ENCODE results near the gene FRZB.
"Not testable (repeated sequence)": the region's sequence is repeated elsewhere in the genome, so short reads cannot be mapped to it uniquely, and the experiment has no call there.

Gene FRZB, protein sequence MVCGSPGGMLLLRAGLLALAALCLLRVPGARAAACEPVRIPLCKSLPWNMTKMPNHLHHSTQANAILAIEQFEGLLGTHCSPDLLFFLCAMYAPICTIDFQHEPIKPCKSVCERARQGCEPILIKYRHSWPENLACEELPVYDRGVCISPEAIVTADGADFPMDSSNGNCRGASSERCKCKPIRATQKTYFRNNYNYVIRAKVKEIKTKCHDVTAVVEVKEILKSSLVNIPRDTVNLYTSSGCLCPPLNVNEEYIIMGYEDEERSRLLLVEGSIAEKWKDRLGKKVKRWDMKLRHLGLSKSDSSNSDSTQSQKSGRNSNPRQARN

DNA sequence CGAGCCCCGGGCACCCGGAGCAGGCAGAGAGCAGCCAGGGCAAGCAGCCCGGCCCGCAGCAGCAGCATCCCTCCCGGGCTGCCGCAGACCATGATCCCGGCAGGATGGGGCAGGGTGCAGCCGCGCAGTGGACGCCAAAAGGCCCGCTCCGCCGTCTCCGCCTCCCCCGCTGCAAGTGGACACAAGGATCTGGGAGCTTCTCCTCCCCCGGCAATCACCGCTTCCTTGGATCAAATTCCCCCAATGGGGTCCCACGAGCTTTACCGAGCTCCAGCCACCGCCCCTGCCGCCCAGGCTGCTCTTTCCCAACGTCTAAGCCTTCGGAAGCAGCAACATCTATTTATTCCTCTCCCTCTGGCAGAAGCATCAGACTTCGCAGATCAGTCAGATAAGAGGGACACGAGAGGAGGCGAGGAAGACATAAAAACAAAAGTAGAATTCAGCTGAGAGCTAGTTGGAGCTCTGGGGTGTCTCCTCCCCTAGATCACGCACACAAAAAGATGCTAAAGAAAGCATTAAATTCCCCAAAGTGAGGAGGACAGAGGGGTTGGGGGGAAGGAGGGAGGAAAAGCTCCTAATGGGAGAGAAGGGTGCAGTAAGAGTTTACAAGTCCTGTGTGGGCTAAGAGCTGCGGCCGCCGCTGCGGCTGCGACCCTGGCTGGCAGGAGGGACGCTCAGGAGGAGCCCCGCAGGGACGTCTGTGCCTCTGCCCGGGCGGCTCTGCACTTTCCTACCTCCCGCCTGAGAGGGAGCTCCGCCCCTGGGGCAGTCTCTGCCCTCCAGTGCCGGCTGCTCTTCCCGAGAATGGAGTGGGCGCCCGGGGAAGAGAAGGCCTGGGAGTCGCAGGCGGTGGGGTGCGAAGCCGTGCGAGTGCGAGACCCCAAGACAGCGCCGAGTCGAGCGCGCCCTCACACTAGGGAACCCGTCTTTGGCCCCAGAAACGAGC is at the start of gene FRZB:
FRZB (minus strand) TSS at position 177 of the 946 bp plus-strand sequence; CDS start at position 92, 85 bp downstream.
- DNase-seq (ENCODE audit: extremely low spot score, insufficient read length, low read depth) (no peak), FAIRE-seq (no peak)

DNA sequence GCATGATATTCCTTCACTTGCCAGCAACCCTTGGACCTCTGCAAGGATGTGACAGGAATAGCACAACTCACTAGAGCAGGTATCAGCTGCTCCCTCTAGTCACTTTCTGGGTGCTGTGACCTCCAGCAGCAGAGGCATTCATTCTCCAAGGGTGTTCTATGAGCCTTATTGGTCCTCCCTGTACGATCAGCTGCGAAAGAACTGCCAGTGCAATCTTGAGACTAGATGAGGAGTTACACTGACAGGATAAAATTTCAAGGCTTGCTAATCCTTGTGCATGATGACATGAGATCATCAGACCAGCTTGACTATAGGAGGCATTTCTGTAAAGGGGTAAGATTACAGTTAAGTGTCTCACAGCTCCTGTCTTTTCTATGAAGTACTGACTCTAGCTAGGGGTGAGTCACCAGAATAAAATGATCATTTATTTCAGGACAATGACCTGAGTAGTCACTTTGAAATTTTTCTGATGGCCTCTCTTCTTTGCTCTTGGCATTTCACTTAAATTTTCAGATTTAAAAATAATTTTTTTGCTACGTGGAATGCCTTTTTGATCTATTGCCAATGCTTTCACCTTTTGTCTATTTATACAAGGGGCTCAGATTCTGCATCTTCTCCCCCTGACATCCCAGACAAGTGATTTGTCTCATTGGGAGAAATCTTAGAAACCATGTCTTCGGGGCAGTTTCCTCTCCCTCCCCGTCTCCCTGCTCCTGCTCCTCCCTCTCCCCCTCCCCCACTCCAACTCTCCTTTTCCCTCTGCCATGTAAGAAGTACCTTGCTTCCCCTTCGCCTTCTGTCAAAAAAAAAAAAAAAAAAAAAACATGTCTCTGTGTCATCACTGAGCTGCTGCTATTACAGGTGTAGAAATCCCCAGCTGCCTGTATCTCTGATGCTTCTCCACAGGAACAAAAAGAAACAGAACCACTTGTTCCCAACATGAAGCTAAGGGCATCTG is 49.2 kb upstream of the FRZB start:
- FAIRE-seq (no peak), DNase-seq (ENCODE audit: extremely low spot score, insufficient read length, low read depth) (no peak)

DNA sequence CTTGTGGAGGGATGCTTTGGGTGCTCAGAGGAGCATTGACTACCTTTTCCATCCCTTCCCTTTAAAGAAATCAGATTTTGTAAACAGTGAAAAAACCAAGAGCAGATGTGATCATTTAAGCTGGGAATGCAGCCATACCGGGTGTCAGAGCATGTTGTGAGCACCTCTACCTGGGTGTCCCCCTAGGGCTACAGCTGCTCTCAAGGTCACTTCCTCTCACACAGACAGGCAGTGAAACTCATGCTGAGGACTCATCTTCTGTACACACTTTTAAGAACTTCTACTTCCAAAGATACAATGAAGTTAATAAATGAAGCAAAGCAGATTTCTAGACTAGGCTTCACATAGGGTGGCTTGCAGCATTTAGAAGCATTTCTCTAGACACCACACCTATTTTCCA is 48.4 kb upstream of the FRZB start:
- DNase-seq (ENCODE audit: extremely low spot score, insufficient read length, low read depth), result no peak
- no peak for FAIRE-seq

DNA sequence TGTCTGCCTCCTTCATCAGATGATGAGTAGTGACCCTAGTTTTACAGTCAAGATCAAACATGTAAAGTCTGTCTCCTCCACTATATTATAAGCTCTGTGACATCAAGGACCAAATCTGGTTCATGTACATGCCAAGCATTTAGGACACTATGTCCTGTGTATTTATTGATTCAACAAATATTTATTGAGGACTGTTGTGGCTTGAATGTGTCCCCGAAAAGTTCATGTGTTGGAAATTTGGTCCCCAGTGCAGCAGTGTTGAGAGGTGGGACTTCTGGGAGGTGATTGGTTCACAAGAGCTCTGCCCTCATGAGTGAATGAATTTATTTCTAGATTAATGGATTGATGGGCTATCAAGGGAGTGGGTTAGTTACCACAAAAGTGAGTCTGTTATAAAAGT is 46.6 kb upstream of the FRZB start:
- FAIRE-seq (no peak), DNase-seq (ENCODE audit: extremely low spot score, insufficient read length, low read depth) (no peak)

DNA sequence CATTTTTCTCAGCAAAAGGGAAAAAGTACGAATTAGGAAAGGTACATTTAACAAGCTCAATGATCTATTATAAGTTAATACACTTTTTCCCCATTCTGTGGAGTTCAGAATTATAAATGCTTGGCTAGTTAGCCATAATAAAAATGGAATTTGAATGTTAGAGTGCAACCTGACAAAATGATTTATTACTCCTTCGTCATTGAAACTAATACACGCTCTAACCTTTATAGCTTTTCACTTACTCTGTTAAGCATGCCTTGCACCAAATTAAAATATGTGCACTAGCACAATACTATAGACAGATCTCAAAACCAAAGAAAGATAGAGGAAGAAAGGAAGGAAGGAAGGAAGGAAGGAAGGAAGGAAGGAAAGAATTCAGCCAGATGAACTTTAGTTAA is 46.1 kb upstream of the FRZB start:
- no peak for DNase-seq (ENCODE audit: extremely low spot score, insufficient read length, low read depth)
- FAIRE-seq, result no peak

DNA sequence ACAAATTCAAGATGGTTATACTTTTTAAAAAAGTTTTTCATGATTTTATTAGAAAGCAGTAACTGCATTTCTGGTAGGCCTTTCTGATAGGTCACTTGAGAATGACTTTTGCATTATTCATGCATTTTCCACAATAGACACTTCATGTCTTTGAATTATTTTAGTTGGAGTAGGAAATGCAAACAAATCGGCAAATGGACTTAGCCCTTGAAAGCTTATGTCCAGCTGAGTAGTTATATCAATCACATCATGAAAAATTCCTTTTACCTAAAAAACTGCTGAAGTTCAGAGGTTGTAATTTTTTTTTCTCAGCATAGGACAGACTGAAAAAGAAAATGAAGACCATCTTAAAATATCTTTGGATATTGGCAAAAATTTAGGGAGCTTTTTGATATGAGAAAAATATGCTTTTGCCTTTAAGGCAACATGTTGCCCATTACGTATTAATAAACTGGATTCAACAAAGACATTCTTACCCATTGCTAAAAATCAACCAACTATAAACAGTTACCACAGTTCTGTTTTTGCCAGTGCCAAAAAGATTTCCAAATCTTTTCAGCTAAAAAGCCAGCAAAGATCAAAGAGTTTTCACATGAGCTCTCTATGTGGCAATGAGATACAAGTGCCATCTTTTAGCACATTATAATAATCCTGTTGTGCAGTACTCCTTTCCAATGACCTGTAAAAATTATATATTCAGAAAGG is 45.5 kb upstream of the FRZB start:
- FAIRE-seq (no peak), DNase-seq (ENCODE audit: extremely low spot score, insufficient read length, low read depth) (no peak)

DNA sequence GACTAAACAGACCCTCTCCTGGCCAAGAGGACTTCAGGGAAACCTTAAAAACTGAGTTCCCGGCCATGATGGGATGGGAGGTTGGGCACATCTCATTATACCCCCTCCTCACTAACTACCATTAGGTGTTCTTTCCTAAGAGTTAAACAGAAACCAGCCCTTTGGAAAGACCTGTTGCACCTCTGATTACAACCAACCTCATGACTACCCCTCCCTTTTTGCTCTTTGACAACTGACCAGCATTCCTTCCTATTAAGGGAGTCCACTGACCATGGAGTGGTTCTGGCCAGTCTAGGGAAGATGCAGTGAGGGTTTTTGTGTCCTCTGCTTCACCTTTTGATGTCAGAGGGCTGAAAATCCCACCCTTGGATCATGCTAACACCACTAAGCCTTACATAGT is 44.5 kb upstream of the FRZB start:
- FAIRE-seq, result no peak
- DNase-seq (ENCODE audit: extremely low spot score, insufficient read length, low read depth), result no peak

DNA sequence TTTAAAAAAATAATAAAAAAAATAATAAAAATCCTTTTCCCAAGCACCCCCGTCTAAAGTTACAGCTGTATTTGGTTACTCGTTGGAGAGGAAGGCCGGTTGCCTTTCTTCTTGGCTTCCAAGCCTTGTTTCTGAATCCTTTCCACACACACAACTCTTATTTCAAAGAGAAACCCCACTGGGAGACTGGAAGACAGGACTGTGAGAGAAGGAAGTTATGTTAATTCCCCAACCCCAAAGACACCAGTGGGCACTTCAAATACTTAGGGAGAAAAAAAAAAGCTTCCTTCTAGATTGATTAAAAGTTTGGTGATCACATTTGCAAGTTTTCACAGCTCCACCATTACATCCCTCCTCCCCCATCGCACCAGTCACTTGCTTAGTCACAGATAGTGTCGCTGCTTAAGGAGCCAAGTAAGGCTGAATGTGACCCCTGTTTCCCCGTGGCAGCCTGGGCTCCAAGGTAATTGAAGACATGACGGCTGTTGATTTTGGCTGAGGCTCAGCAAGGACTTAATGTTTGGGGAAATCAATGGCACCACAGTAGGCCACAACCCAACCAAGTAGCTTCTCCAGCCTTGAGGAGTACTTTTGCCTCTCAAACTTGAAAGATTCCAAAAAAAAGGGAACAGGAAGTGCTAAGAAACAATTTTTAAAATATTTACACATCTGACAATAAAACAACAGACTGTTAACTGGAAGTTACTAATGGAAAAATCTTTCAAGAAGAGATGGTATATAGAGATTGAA is 40.8 kb upstream of the FRZB start:
- no peak for FAIRE-seq
- no peak for DNase-seq (ENCODE audit: extremely low spot score, insufficient read length, low read depth)

DNA sequence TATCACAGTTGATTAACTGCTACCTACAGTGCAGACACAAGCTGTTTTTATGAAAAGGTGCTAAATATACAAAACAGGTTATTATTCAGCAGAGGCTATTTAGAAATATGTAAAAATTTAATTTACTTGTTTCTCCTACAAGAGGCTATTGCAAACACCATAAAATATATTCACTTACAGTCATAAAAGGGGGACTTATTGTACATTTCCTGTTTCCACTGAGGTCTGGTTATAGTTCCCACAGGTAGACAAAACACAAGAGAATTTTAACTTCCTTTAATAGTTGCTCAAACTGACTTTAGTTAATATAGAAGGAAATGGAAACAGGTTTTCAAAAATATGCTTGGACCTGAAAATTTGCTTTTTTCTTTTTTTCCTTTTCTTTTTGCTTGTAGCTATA is 40.0 kb upstream of the FRZB start:
- peak; percentile 9 for FAIRE-seq
- DNase-seq (ENCODE audit: extremely low spot score, insufficient read length, low read depth), result no peak

DNA sequence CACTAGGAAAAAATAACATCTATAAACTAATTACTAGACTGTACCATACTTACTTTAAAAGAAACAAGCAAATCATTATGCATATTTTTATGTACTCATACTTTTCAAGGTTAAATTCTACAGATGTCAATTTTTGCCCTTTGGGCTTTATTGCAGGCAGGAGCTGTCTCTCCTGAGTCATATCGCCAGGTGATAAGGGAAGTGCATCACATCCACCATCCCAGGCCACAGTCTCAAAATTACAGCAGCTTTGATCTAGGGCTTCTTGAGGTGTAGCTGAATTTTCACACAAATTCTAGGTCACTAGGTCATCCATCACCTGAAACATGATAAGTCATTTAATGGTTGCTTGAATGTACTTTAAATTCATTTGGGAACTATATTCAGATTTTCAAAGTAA is 38.4 kb upstream of the FRZB start:
- no peak for FAIRE-seq

DNA sequence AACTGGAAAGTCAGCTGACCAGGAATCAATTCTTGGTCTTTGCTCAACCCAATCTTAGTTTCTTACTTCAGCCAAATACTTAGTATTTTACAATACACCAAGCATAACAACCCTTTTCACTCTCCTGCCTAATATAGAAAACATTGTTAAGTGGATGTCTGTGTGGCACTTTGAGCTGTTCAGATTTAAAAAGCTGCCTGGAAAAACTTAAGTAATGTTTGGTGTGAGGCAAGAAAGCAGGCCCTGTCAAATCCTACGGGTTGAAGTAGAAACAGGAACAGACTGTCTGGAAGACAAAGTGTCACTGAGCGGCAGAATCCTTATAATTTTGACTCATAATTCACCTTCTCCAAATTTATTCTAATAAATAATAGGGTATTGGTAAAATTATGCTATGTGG is 37.1 kb upstream of the FRZB start:
- DNase-seq (ENCODE audit: extremely low spot score, insufficient read length, low read depth) (no peak), FAIRE-seq (no peak)

More for the DNA sequence above, 38.4 kb upstream of the FRZB start:
- DNase-seq (ENCODE audit: extremely low spot score, insufficient read length, low read depth), result no peak

DNA sequence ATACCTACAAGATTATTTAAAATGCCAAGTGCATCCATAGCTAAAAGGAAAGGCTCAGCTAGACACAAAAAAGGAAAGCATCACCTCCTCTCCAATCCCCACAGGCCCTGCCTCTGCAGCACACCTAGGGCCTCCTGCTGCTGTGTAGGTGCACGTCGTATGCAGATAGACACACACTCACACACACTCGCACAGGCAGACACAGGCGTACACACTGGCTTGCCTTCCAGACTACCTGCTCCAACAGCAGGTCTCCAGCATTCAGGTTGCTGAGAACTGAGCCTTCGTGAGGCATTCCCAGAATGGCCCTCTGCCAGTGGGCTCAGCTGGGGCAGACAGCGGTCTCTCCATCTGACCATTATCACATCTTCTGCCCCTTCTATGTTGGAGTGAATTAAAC is 35.3 kb upstream of the FRZB start:
- no peak for DNase-seq (ENCODE audit: extremely low spot score, insufficient read length, low read depth)
- FAIRE-seq, result no peak

DNA sequence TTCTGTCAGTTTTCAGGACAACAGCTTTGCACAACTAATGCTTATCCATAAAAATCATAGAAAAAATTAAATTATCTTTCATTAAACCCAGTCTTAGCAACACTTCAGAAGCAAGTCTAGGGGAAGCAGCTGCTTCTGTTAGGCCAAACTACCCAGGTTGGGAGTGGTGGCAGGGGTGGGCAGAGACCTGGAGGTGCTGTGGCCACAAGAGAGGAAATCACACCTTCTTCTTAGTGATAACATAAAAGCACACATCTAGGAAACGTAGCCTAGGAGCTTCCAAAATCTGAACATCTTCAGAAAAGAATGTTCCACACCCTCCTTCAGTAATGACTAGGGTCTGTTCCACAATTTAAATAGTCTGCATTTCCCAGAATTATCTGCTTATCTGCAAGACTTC is 32.3 kb upstream of the FRZB start:
- FAIRE-seq, result no peak
- no peak for DNase-seq (ENCODE audit: extremely low spot score, insufficient read length, low read depth)

DNA sequence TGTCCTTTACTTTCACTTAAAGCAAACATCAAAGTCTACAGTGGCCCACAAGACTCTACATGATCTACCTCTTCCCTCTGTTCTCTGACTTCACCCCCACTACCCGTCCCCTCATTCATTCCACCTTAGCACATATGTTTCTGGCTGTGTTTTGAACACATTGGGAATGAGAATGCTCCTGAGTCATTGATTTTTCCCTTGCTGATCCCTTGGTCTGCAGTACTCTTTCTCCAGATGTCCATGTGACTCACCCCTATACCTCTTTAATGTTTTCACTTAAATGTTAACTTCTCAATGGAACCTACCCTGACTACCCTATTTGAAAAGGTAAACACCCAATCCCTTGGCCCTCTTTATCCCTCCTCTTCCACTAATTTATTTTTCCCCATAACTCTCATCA is 30.7 kb upstream of the FRZB start:
- no peak for FAIRE-seq

DNA sequence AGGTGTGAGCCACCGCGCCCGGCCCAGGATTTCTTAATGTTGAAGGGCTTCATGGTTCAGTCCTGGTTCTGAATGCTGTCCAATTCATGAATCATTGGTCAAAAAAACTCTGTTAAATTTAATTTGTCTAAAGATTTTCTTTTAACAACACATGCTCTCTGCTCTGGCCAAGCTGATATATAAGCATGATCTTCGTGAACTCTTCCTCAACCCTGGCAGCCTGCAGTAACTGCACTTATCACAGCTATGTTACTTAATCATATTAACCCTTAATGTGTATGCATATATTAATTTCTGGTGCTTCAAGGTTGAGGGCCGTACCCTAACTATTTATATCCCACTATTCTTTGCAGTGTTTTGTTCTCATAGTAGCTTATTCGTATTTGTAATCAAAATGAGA is 29.4 kb upstream of the FRZB start:
- no peak for DNase-seq (ENCODE audit: extremely low spot score, insufficient read length, low read depth)
- no peak for FAIRE-seq

More for the DNA sequence above, 30.7 kb upstream of the FRZB start:
- no peak for DNase-seq (ENCODE audit: extremely low spot score, insufficient read length, low read depth)

DNA sequence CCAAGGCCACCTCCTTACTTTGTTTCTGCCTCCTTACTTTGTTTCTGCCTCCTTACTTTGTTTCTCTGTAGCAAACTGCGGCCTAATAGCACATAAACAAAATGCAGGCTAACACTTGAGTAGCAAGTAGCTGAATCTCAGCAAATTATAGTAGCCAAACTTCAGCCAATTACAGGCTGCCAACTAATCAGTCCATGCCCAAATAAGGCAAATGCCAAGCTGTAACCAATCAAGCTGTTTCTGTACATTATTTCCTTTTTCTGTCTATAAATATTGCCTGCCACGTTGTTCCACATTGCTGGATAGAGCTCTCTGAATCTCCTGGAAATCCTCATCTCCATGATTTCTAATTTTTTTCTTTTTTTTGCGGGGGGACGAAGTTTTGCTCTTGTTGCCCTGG is 28.7 kb upstream of the FRZB start:
- no peak for FAIRE-seq

DNA sequence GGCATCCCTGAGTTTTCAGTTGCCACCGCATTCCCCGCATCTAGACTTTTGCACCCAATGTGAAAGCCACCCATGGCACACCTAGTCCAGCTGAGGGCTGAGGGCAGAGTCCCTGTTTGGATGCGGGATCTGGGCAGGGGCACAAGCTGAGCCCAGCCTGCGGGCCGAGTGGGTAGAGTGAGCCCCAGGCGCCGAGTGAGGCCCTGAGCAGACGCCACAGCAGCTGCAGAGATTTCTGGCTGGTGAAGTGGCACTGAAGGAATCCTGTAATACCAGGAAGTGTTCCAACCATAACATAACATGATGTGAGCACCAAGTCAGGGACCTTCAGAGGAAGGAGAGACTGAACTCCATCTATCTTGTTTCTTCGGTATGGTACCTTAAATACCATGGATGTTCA is 27.7 kb upstream of the FRZB start:
- FAIRE-seq (no peak), DNase-seq (ENCODE audit: extremely low spot score, insufficient read length, low read depth) (no peak)

More for the DNA sequence above, 28.7 kb upstream of the FRZB start:
- DNase-seq (ENCODE audit: extremely low spot score, insufficient read length, low read depth), result no peak

DNA sequence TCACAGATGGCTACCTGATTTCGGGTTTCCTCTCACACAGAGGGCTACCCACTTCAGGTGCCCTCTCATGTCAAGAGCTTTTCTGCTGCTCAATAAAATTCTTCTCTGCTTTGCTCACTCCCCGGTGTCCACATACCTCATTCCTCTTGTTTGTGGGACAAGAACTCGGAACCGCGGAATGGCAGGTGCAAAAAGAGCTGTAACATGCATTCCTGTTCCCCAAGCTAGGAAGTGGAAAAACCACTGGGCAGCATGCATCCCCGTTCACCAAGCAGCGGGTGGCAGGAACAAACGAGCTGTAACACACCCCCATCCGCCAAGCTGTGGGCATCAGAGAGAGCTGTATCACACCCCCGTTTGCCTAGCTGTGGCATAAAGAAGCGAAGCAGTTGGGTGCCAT is 27.2 kb upstream of the FRZB start:
- no peak for FAIRE-seq

DNA sequence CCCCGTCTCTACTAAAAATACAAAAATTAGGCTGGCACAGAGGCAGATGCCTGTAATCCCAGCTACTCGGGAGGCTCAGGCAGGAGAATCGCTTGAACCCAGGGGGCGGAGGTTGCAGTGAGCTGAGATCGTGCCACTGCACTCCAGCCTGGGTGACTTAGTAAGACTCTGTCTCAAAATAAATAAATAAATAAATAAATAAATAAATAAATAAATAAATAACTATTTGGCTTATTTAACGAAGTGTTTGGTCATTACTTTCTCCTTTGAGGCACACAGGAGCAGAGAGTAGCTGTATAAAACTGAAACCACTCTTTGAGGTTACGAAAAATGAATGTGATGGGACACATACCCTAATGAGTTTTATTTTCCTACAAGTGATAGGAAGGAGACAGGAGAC is 26.6 kb upstream of the FRZB start:
- DNase-seq (ENCODE audit: extremely low spot score, insufficient read length, low read depth); FAIRE-seq: not testable (repeated sequence)

More for the DNA sequence above, 27.2 kb upstream of the FRZB start:
- DNase-seq (ENCODE audit: extremely low spot score, insufficient read length, low read depth), result no peak
